Kidney capillary endothelial cell (primary cell): ENCODE data around the gene BIRC7.

Experiments
- DNase-seq: peaks from one replicate; pipeline ENCODE4 v3.0.0-alpha.2; 2018; ENCODE audit warnings: low spot score

BIRC7 gene

DNA sequence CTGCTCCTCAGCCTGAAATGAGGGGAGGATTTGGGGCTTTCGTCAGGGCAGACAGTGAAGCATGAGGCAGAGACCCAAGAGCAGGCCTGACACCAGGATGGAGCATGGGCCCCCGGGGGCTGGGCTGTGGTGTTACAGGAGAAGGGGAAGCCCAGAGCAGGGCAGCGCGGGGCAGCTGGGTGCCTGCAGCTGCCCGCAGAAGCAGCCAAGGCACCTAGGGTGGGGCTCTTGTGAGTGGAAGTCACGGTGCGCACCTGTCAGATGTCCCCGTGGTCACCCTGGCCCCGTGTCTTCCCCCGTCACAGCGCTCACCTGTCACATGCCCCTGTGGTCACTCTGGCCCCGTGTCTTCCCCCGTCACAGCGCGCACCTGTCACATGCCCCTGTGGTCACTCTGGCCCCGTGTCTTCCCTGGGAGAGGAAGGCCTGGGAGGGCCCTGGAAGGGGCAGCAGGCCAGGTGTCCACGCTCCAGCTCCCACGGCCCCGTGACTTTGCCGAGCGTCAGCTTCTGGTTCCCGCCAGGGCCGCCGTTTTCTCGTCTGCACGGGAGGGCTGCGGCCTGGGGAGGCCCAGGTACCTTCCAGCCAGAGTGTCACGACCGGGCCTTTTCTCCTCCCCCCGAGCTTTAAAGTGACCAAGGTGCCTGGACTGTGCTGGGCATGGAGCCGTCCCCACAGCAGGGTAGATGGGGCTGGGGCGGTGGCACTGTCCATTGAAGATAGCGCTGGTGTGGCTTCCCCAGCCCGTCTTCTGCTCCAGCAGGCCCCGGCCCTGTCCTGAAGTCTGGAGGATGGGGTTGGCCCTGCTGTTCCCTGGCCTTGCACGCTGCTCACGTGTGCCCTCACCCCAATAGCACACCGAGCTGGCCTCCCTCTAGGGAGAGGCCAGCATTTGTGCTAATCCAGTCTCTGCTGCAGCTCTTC lies 46.3 kb downstream of the BIRC7 start:
- DNase-seq, result no peak

DNA sequence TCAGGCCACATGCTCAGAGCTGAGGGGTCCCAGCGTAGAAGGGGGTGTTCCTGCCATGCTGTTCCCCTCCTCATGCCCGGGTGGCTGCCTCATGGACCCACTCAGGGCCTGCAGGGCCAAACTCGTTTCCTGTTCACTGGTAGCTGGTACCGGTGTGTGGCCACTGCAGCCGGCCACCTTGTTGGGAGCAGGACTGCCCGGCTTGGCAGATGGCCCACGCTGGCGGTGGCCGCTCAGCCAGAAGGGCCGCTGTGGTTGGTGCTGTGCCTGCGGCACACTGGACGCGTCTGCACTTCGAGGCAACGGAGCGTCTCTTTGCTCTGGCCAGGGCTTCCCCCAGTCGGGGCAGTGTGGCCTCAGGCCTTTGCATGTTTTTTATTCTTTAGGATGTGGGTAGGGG lies 47.2 kb downstream of the BIRC7 start:
- no peak for DNase-seq

- DNase-seq, result no peak
Observed at GRCh38 chr20:63283397-63284082, 47.8 kb downstream of the BIRC7 start.

- DNase-seq, result no peak
Observed at GRCh38 chr20:63284083-63284440, 48.4 kb downstream of the BIRC7 start.

DNA sequence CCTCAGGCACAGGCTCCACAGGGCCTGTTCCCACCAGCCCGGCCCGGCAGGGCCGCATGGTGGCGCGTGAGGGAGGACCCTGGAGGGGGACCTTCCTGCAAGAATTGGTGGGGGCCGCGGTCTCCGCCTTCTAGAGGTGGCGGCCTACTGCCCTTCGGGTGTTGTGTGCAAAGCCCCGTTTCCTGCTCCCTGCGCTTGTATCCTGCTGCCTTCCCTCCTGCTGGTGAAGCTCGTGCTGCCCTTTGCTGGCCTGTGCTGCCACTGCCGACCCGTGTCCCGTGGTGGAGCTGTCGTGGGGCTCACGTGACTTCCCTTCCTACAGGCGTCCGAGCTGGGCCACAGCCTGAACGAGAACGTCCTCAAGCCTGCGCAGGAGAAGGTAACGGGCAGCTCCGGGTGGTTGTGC lies 48.8 kb downstream of the BIRC7 start:
- DNase-seq, result no peak

GRCh38 chr20:63284981-63285524 lies 49.3 kb downstream of the BIRC7 start:
- DNase-seq, result no peak

- DNase-seq, result no peak
Observed at GRCh38 chr20:63285636-63286615, 50.2 kb downstream of the BIRC7 start.

GRCh38 chr20:63286781-63287696 lies 51.3 kb downstream of the BIRC7 start:
- no peak for DNase-seq

GRCh38 chr20:63287697-63288580 lies 52.2 kb downstream of the BIRC7 start:
- DNase-seq, result no peak

GRCh38 chr20:63288581-63289251 lies 53.0 kb downstream of the BIRC7 start:
- no peak for DNase-seq

GRCh38 chr20:63289311-63290135 lies 53.8 kb downstream of the BIRC7 start:
- DNase-seq, result no peak
